GM12864 (cell line): ENCODE data around the gene THRB.

ENCODE experiments used
- DNase-seq: peaks from one replicate; pipeline ENCODE4 v3.0.0-alpha.2; 2011; ENCODE audit warnings: low read depth
- H3K4me3 ChIP-seq: 2 replicates; pipeline ENCODE4 v1.5.1; 2011; ENCODE audit warnings: mild to moderate bottlenecking, low read depth, low read length, control low read depth
- CTCF ChIP-seq: IDR thresholded peaks from 2 replicates; pipeline ENCODE4 v1.5.1; 2011; ENCODE audit warnings: low read depth, mild to moderate bottlenecking, moderate library complexity, low read length, control low read depth, inconsistent platforms; ENCODE audit errors: missing control alignments

Gene THRB

GRCh38 chr3:24352893-24353553 lies 141.6 kb downstream of the THRB start:
- H3K4me3 ChIP-seq = no peak overlapping the region
- DNase-seq = no peak
- TF ChIP-seq CTCF = no peak

DNA sequence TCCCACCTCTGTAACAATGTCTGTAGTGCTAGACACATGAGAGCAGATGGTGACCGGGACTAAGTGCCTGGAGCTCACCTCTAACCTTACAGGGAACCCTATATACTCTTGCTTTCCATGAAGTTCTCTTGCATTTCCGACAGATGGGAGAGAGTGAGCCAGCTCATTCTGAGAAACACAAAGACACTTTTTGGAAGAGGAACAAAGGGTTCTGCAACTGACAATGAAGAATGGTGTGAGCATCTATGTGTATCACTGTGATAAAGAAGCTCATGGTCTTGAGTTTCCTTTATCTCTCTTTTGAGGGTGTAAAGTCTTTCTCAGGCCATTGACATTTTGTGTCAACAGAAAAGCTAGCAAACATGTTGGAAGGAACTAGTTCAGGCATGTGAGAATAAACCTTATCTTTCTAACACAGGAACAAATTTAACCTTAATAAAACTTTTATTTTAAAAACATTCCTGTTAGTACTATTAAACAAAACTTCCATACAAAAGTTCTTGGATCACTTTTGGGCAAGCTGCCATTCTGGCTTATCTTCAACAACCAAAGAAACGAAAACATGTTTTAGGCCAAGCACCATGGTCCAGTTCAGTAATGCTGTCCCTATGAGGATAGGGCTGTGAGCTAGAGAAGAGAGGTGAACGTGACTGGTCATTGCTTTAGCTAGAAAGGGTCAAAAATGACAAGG lies 142.7 kb downstream of the THRB start:
- no peak overlapping the region for H3K4me3 ChIP-seq
- TF ChIP-seq CTCF = no peak
- DNase-seq = no peak

DNA sequence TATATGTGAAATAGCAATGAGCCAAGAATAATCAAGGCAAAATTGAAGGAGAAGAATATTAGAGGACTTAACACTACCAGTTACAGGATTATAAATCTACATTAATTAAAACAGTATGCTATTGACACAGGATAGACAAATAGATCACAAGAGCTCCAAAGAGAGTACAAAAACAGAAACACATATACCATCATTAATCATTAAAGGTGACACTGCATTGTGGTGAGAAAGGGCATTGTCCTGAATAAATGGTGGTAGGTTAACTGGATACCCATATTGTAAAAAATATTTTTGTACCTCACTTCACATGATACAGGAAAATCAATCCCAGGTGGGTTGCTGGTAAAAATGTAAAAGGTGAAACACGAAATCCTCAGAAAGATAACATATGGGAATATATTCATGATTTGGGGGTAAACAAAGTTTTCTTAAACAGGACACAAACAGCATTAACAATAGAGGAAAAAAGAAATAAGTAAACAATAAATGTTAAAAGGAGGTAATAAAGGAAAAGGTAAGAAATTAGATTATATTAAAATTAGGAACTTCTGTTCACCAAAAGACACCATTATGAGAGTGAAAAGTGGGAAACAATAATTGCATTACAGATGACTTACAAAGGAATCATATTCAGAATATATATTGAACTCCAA lies 145.2 kb downstream of the THRB start:
- TF ChIP-seq CTCF = no peak
- no peak for DNase-seq
- H3K4me3 ChIP-seq = no peak overlapping the region

DNA sequence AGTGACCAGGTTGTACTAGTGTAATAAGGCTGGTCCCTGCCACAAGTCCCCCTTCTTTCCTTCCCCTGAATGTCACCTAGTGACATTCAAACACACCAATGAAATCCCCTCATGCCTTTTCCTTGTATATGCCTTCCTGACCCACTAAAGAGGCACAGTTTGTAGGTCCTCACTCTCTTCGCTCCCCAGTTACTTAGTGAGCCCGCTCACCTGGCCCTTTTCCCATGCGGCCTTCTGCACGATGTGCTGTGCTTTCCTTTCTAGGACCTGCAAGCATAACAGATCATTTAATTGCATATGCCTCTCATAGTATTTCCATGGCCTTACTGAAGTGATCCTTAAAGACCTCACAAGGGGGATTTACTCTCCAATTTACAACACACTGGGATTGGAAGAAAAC lies 146.3 kb downstream of the THRB start:
- H3K4me3 ChIP-seq = no peak overlapping the region
- TF ChIP-seq CTCF = no peak
- no peak for DNase-seq

DNA sequence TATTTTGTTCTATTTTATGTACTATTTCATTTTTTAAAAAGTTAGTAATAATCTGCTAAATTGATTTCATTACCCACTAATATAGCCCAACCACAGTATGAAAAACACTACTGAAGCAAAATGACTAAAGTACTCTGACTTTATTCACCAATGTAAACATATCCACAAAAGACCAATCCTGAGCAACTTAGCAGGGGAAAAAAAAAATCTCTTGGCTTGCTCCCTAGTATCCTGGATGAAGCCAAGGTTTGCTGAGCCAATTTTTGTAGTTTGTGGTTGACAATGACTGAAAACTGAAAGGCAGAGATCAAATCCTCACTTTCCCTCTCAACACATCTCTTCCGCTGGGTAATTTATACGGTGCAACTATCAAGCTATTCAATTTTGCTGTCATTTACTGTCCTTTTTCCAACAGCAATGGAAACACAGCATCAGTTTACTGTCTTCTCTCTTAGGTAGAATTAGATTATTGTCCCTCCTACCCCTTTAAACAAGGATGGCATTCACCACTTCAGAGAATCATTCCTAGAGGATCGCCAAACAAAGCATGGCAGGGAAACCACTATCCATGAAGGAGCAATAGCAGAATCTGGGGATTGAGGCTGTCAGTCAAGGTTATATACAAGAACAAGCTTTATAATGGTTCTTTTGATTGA lies 149.7 kb downstream of the THRB start:
- no peak for DNase-seq
- H3K4me3 ChIP-seq = no peak overlapping the region
- TF ChIP-seq CTCF = no peak

- TF ChIP-seq CTCF = no peak
- DNase-seq = no peak
These were observed 151.4 kb downstream of the THRB start for GRCh38 chr3:24343084-24343783.

More at GRCh38 chr3:24343084-24343783, 151.4 kb downstream of the THRB start:
- H3K4me3 ChIP-seq = no peak overlapping the region
